Measurements from ENCODE around the gene IL2RA. TPM values are rescaled to one million over a fixed set of nuclear protein-coding genes. Genes with fewer than 3 reads are reported as not detected.

Gene IL2RA
- total RNA-seq, 1 experiment from 2014 or later: not detected

DNA sequence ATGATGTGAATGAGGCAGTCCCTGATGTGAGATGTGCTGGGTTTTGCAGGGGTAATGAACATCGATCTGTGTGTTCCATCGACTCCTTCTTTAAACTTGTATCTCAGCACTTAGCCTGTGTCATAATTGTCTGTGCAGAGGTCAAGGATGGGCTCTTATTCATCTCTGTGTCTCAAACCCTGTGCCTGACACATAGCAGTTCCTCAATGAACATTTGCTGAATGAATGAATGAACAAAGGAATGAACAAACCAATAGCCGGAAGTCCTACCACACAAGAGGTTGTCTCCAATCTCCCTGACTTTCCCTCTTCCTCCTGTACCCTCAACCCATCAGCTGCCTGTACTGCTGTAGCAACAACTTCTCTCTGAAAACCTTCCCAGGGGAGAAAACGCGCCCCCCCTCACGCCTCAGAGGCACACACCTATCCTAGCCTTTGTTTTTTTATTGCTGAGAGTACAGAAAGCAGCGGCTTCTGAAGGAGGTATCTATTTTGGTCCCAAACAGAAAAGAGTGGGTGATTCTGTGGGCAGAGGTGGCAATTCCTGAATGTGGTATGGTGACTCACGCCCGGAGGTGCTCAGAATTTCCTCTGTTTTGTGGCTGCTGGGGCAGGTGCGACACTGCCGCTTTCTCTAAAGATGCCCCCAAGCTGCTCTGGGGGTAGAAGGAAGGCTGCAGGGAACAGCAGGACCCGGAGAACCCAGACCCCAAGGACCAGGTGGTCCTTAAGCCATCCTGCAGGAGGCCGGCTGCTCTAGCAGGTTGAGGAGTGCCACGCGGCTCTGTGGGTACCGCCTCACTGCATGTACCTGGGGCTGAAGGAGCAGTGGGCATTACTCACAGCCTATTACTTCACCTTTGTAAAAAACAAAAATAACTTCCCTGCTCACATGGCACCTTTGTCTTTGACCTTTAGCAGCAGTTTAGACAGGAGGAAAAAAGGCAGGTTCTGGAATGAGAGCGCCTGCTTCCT, 9.6 kb downstream of the IL2RA start:
- H3K9me2 ChIP-seq (replicated peaks; ENCODE audit: low read length): no peaks in the 10 kb centered on the region
- no TSS peak for BruUV-seq (replicated peaks)
- intact Hi-C loops (cut with micrococcal nuclease): loop anchor here (5.0 kb wide), 1 partner anchor 40 kb away; no protein-coding TSS in a partner anchor
- no peak overlapping the region for H2AFZ ChIP-seq (ENCODE audit: low read length)
- peak; percentile 20 for DNase-seq
- H3K79me2 ChIP-seq (ENCODE audit: low read length): no peaks in the 10 kb centered on the region
- H3K4me1 ChIP-seq (ENCODE audit: insufficient read depth, low read length): peaks cover 6% of the 10 kb centered on the region; the same call in 1 of the 2 replicates
- H3K27ac ChIP-seq (ENCODE audit: low read length): no peak overlapping the region
- TF ChIP-seq EZH2 (IDR thresholded peaks at IDR 0.05; ENCODE audit: low read length, unreplicated experiment) (no peak), EZH2phosphoT487 (IDR thresholded peaks at IDR 0.05; ENCODE audit: borderline replicate concordance, low read length) (no peak)
- TF ChIP-seq, protein P1, sequence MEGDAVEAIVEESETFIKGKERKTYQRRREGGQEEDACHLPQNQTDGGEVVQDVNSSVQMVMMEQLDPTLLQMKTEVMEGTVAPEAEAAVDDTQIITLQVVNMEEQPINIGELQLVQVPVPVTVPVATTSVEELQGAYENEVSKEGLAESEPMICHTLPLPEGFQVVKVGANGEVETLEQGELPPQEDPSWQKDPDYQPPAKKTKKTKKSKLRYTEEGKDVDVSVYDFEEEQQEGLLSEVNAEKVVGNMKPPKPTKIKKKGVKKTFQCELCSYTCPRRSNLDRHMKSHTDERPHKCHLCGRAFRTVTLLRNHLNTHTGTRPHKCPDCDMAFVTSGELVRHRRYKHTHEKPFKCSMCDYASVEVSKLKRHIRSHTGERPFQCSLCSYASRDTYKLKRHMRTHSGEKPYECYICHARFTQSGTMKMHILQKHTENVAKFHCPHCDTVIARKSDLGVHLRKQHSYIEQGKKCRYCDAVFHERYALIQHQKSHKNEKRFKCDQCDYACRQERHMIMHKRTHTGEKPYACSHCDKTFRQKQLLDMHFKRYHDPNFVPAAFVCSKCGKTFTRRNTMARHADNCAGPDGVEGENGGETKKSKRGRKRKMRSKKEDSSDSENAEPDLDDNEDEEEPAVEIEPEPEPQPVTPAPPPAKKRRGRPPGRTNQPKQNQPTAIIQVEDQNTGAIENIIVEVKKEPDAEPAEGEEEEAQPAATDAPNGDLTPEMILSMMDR (conservative IDR thresholded peaks at IDR 0.05; ENCODE audit: low read depth, low read length): no peak
- H3K27me3 ChIP-seq (ENCODE audit: low read length): no peaks in the 10 kb centered on the region
- CTCF ChIA-PET: no interaction called here
- H3K9me3 ChIP-seq (ENCODE audit: low read length): no peaks in the 10 kb centered on the region
- H3F3A ChIP-seq (ENCODE audit: low read length, unreplicated experiment): no peaks in the 10 kb centered on the region
- POLR2A ChIA-PET (ENCODE audit: unreplicated experiment): no interaction called here
- H3K9ac ChIP-seq (ENCODE audit: low read length): no peak overlapping the region
- H3K36me3 ChIP-seq (ENCODE audit: low read depth, low read length): no peaks in the 10 kb centered on the region
- no peak overlapping the region for H3K4me3 ChIP-seq (ENCODE audit: low read length)
- no peak overlapping the region for H3K4me2 ChIP-seq (ENCODE audit: low read length)
- no peaks in the 10 kb centered on the region for H4K20me1 ChIP-seq (ENCODE audit: low read length)
- peak; percentile 41 for ATAC-seq

DNA sequence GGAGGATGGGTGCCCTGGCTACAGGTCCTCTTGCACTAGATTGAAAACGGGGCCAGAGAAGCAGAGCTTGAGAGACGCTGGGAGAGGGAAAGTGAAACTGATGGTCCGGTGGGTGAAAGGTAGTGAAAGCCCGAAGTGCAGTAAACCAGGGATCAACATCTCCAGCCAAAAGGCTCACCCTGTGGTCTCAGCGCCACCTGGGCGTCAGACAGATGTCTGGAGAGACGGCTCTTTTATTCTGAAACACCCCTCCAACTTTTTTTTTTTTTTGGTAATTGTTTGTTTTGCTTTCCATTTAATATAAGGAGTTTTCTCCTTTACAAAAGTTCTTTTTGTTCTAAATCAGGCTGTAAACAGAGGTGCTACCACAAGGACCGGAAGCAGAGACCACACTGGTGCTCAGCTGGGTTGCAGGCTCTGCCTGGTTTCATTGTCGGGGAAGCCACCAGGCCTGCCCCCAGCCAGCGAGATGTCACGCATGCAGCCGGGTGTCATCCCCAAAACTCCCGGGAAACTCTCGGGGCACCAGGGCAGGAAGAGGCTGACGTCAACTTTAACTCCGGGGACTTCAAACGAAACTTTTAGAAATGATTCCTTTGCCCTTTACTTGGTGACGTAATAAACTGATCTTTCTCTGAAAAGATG, 11.2 kb downstream of the IL2RA start:
- H3K9me3 ChIP-seq (ENCODE audit: low read length): no peaks in the 10 kb centered on the region
- peaks cover 6% of the 10 kb centered on the region; the same call in 1 of the 2 replicates for H3K4me1 ChIP-seq (ENCODE audit: insufficient read depth, low read length)
- peak overlapping the region; percentile 66 for H3K4me3 ChIP-seq (ENCODE audit: low read length)
- H3K27ac ChIP-seq (ENCODE audit: low read length): no peak overlapping the region
- intact Hi-C loops (cut with micrococcal nuclease): loop anchor here (2.0 to 5.0 kb wide), 2 partner anchors 39 to 102 kb away; no protein-coding TSS in a partner anchor
- TF ChIP-seq, protein P1 (conservative IDR thresholded peaks at IDR 0.05; ENCODE audit: low read depth, low read length): peak; percentile 43; the same call in 1 of the 2 replicates
- TF ChIP-seq EZH2phosphoT487 (IDR thresholded peaks at IDR 0.05; ENCODE audit: borderline replicate concordance, low read length): no peak
- no peak for TF ChIP-seq EZH2 (IDR thresholded peaks at IDR 0.05; ENCODE audit: low read length, unreplicated experiment)
- peak; percentile 44 for DNase-seq
- peak overlapping the region; percentile 79 for H3K4me2 ChIP-seq (ENCODE audit: low read length)
- no peaks in the 10 kb centered on the region for H3K79me2 ChIP-seq (ENCODE audit: low read length)
- no peaks in the 10 kb centered on the region for H3F3A ChIP-seq (ENCODE audit: low read length, unreplicated experiment)
- no TSS peak for BruUV-seq (replicated peaks)
- no peaks in the 10 kb centered on the region for H3K36me3 ChIP-seq (ENCODE audit: low read depth, low read length)
- peaks cover under 1% of the 10 kb centered on the region; the same call in 1 of the 2 replicates for H3K27me3 ChIP-seq (ENCODE audit: low read length)
- CTCF ChIA-PET: interaction anchor here (0.6 to 0.7 kb wide), 5 partner anchors 9 to 295 kb away, joined by 3 to 9 read pairs (median 3); no protein-coding TSS in a partner anchor
- no peak overlapping the region for H3K9ac ChIP-seq (ENCODE audit: low read length)
- H3K9me2 ChIP-seq (replicated peaks; ENCODE audit: low read length): no peaks in the 10 kb centered on the region
- H4K20me1 ChIP-seq (ENCODE audit: low read length): no peaks in the 10 kb centered on the region
- POLR2A ChIA-PET (ENCODE audit: unreplicated experiment): no interaction called here
- peak overlapping the region; percentile 73 for H2AFZ ChIP-seq (ENCODE audit: low read length)
- ATAC-seq: peak; percentile 83

Measured in PC-3 (cell line).